Stimulated activated CD4-positive, alpha-beta T cell treated with anti-CD3 and anti-CD28 coated beads, Interleukin-4, amount 100 ng/mL, for 48 hours (primary cell): ENCODE data around the gene CACNB1.
"Not testable (repeated sequence)": the region's sequence is repeated elsewhere in the genome, so short reads cannot be mapped to it uniquely, and the experiment has no call there.

ENCODE experiments used
- DNase-seq, 2 donors: peaks; one replicate each; pipeline ENCODE4 v3.0.0-alpha.2; 2020; ENCODE audit warnings: low read depth in 2 of 2

CACNB1 gene

DNA sequence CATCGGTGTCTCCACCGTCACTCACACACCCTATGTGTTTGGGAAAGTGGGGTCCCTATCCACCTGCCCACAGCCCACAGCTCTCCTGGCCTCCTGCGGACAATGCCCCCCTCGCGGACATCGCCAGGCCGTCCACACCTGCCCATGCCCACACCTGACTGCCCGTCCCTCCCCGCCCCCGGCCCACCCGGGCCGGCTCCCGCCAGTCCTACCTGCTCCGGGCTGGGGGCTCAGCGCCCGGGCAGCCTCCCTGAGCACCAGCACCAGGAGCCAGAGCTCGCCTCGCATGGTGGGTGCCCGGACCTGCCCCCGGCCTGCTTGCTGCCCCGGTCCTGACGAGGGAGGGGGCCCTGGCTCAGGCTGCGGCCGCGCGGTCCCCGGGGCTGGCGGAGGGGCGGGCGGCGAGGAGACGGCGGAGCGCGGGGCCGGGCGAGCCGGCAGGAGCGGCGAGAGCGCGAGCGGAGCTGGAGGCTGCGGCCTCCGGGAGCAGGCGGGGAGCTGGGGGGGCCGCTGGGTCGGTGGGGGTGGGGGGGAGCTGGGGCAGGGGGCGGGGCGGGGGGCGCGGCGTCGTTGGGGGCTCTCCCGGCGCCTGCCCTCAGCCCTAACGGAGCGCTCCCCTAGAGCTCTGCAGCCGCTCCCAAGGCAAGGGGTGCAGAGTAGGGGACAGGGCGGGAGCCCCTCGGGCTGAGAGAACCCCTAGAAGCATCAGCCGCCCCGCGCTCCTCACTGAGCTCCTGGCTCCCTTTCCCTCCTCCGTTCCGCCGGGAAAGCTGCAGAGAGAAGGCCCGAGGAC, 46.1 kb downstream of the CACNB1 start, which contains the start of gene PLXDC1:
Gene PLXDC1, minus strand, starts transcription at position 488 of the 793 bp plus-strand sequence. Its CDS starts 200 bp downstream, at position 288.
- DNase-seq = no peak

DNA sequence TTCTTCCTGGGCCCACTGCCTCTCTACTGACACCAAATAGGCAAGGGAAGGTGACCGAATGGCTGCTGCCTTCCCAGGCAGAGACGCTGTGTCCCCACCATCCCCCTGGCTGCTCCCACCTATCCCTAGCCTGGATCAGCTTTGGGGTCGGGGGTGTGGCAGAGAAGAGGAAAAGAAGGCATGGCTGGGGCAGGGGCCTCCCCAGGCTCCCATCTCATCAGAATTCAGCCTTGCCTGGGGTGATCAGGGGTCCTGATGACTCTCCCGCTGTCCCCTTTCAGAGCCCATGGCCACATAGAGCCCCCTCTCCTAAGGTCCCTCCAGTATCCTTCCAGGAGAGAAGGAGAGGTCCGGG, 46.7 kb downstream of the CACNB1 start:
- no peak for DNase-seq

DNA sequence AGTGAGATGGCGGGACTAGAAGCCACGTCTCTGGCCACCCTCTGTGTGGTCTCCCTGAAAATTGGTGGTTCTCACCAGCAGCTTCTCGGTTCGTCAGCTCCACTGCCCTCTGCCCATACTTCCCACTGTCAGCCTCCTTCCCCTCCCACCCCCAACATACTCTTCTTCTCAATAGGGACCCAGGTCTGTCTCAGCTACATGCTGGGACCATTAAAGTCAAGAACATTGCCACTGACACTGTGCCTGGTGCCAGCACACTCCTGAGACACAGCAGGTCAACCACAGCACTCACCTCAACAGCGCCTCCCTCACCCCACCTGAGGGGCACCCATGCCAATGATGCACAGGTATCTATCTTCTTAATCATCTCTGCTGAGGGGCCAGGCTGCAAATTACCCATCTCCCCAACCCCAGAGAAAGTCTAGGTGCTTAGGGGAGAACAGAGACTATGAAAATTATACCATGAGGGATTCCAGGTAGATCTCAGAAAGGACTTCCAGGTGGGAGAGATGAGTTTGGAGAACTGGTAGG, 47.3 kb downstream of the CACNB1 start:
- DNase-seq = no peak

DNA sequence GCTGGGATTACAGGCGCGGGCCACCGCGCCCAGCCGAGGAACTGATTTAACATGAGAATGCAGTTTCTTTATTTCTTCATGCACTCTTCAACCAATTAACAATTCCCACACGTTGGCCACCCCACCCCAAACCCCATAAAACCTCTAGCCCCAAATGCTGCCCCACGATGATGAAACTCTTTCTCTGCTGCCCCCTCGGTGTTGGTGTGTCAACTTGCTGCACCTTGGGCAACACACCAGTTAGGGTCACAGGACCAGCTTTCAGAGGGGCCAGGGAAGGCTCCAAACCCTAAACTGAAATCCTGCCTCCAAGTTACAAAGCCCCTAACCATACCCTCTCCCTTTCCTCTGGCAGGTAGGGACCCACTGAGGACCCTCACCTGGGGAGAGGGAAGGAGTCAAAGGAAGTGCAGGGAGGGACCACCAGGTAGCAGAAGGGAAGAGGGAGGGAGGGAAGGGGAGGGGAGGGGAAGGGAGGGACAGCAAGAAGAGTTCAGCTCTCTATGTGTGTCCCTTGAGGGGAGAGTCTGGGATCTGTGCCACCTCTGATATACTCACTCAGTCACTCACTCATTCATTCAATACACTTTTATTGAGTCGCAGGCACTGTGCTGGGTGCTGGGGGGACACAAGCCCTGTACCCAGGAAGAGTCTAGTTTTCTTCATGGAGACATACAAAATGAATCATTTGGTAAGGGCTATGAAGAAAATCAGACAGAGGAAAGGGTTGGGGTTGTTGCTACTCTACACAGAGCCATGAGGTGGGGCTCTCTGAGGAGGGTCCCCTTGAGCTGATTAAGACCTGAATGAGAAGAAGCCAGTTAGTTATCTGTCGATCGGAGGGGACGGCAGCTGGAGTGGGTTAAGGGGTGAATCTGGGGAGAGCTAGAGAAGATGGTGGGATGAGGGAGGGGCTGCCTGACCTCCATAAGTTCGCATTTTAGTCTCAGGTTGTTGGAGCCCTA, 50.0 kb downstream of the CACNB1 start:
- no peak for DNase-seq

DNA sequence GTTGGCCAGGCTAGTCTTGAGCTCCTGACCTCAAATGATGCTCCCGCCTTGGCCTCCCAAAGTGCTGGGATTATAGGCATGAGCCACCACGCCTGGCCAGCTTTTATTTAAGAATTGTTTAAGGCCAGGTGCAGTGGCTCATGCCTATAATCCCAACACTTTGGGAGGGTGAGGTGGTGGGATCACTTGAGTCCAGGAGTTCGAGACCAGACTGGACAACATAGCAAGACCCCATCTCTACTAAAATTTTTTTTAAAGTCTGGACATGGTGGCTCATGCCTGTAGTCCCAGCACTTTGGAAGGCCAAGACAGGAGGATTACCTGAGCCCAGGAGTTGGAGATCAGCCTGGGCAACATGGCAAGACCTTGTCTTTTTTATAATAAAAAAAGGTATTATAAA, 51.2 kb downstream of the CACNB1 start:
- DNase-seq = no peak

DNA sequence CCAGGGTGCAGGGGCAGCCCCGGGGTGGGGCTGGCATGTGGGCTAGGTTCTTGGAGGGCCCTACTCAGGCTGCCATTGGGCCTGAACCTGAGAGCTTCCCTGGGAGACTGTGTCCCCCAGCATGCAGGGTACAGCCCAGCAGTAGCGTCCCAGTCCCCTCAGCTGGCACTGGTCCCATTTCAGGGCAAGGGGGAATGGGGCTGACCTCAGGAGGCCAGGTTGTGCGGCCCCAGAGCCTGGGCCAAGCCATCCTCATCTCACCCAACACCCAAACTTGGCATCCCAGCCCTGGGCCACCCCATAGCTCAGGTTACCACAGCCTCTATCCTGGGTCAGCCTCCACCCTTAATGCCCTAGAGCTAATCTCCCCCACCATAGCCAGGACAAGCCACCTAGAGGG, 52.3 kb downstream of the CACNB1 start:
- DNase-seq = no peak

DNA sequence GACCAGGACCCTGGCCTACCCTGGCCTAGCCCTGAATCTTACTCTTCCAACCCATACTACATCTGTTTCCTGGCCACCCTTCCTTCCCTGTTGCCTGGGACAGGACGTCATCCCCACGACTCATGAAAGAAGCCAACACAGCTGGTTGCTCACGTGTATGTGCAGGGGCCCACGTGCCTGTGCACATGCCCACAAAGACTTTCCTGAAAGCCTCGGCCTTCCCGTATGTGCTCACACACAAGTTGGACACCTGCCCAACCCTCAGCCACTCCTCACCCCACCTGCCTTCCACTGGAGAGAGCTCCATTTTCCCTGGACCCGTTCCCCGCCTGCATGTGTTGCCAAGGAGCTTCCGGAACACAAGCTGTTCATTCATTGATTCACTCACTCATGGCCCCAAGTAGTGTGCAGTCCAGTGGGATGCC, 53.0 kb downstream of the CACNB1 start:
- no peak for DNase-seq

DNA sequence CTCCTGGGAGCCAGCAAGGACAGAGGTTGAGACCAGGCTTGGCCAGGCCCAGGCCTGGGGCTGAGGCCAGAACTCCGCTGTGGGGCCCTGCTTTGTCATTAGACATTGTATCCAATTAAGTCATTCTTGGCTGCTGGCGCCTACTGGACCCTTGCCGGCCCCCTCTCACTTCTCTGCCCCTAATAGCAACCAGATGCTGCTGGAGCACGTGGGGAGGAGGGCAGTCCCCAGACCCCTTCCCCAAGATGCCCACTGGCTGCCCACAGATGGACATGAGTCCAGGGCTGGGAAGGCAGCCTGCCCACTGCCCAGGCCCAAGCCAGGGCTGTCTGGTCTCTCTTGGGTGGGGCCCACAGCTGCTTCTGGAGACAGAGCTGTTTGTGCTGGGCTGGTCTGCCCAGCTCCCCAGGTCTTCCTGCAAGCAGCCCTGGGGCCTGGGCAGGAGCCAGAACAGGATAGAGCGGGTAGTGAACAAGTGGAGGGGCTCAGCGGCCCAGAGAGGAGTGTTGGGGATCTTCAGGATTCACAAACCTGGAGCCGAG, 53.8 kb downstream of the CACNB1 start:
- no peak for DNase-seq

DNA sequence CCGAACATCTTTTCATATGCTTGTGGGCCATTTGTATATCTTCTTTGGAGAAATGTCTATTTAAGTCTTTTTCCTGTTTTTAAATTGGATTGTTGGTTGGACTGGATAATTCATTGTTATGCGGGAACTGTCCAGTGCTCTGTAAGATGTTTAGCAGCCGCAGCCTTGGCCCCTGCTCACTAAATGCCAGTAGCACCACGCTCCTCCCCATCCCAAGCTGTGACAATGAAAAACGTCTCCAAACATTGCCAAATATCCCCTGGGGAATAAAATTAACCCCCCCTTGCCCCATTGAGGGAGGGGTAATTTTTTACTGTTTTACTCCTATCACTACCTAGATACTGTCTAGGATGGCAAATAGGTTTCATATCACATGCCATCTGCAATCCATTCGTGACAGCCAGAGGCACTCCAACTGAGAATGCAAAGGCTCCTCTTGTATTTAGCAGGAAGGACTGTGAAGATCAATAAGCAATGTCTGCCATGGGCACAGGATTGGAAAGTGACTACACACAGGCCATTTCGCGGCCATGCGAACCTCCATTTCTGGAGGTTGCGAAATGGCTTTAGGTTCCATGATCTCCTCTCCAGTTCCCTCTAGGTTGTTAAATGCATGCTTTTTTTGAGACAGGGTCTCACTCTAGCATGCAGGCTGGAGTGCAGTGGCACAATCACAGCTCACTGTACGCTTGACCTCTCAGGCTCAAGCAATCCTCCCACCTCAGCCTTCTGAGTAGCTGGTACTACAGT, 55.4 kb downstream of the CACNB1 start:
- no peak for DNase-seq

DNA sequence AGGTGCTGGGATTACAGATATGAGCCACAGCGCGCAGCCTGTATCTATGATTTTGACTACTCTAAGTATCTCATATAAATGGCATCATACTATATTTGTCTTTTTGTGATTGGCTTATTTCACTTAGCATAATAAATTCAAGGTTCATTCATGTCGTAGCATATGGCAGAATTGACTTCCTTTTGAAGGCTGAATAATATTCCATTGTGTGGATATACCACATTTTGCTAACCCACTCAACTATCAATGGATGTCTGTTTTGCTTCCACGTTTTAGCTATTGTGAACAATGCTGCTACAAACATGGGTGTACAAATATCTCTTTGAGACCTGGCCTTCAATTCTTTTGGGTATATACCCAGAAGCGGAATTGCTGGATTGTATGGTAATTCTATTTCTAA, 56.2 kb downstream of the CACNB1 start:
- DNase-seq = no peak

DNA sequence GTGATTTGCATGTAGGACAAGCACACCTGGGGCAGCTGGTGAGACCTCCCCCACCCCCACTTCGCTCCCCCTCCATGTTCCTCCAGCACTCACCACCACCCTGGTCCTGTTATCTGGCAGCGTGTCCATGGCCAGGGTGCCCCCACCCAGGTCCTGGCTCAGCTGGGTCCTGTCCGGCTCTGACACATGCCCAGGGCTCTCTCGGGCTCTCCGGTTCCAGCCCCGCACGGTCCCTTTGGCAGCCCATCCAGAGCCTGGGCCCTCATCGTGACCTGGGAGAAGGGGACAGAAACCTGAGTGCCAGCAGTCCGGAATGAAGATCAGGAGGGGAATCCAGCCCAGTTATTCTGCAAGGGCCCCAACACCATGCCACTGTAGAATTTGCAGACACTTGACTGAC, 57.9 kb downstream of the CACNB1 start:
- no peak for DNase-seq

DNA sequence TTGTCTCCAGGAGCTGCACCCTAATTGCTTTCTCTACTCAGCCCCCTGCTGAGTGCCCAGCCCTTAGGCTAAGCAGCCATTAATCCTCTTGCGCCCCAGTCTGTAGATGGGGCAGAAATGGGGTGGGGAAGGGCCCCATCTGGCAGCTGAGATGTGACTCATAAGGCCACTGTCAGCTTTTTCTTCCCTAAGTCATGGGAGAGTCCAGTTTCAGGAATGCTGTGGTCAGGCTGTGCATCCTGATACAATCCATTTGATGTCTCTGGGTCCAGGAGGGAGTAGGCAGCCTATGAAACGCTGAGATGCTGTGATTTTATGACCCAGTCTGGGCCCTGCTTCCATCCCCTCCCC, 58.3 kb downstream of the CACNB1 start:
- DNase-seq = no peak

DNA sequence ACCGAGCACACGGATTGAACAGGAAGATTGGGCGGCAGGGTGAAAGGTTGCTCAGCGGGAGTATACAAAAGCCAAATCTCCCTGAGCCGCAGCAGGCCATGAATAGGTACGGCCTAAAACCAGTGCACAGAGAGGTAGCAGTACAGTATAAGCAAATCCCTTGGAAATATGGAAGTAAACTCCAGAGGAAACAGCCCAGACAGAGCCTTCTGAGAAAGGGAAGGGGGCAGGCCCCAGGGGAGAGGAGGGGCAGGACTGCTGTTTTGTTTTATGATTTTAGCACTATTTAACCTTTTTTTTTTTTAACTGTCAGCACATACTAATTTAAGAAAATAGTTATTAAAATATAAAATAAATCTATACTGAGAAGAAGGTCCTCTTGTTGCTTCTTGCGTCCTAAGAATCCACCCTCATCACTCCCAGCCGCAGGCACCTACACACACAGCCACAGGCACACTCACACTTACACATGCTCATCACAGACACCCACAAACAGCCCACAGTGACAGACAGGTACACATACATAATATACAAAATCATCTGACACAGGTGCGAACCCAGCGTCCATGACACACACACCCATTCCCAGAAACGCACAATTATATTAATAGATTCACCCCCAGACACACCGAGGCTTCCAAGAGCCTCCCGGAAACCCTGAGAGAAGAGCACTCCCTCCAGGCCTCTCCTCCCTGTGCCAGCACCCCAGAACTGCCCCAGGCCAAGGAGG, 58.9 kb downstream of the CACNB1 start:
- no peak for DNase-seq

DNA sequence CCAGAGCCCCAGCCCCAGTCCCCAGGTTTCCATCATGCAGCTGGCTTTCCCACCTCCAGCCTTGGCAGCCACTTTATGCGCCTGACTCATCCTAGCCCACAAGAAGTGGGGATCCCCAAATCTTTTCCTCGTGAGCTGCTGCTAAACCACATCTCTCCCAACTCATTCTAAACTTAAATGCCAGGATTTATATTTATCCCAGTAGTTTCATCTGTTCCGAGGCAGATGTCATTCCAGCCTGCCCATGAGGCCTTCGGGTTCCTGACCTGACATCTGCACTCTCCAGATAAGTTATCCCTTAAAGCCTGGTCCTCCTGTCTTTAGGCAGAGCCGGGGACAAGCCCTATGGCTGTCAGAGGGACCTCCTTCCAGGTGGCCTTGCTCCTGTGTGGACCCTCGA, 62.6 kb downstream of the CACNB1 start:
- no peak for DNase-seq

DNA sequence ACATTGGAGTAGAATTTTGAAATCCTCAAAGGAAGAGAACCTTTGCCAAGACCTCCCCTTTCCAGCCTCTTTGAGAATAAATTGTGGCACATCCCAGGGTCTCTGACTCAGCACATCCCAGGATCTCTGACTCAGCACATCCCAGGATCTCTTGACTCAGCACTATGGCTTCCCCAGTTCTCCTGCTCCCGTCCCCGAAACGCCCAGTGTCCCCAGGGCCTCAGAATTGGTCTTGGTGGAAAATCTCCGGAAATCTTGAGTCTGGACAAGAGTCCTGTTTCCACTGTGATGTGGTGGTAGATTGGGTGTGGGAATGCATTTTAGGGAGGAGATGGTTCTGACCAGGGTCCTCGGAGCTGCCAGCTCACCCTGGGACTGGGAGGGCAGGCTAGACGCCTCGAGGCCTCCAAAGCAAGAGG, 65.3 kb downstream of the CACNB1 start:
- no peak for DNase-seq

DNA sequence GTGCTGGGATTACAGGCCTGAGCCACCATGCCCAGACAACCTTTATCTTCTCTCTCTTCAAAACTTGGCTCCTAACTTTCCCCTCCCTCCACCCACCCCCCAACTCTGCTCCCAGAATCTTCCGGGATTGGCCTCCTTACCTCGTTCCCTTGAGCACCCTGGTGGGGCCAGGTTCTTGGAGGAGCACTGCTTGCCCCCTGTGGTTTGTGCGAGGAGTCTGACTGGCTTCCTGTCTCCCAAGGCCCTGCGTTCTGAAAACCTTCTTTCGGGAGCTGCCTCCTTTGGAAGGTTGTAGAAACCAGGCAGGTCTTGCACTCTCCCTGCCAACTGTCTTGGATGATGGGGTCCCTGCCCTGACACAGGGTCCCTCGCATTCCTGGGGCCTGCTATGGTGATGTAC, 65.9 kb downstream of the CACNB1 start:
- no peak for DNase-seq

DNA sequence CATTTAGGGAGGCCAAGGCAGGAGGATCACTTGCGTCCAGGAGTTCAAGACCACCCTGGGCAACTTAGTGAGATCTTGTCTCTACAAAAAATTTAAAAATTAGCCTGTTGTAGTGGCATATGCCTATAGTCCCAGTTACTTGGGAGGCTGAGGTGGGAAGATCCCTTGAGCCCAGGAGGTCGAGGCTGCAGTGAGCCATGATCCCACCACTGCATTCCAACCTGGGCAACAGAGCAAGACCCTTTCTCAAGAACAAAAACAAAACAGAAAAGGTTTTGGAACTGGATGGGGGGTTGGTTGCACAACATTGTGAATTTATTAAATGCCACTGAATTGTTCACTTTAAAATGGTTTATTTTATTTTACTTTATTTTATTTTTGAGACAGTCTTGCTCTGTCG, 67.3 kb downstream of the CACNB1 start:
- no peak for DNase-seq

DNA sequence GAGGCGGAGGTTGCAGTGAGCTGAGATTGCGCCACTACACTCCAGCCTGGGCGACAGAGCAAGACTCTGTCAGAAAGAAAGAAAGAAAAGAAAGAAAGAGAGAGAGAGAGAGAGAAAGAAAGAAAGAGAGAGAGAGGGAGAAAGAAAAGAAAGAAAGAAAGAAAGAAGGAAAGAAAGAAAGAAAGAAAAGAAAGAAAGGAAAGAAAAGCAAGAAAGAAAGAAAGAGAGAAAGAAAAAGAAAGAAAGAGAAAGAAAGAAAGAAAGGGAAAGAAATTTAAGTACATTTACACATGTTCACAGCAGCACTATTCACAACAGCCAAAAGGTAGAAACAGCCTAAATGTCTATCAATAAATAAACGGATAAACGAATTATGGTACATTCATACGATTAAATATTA, 67.9 kb downstream of the CACNB1 start:
- DNase-seq = not testable (repeated sequence)

DNA sequence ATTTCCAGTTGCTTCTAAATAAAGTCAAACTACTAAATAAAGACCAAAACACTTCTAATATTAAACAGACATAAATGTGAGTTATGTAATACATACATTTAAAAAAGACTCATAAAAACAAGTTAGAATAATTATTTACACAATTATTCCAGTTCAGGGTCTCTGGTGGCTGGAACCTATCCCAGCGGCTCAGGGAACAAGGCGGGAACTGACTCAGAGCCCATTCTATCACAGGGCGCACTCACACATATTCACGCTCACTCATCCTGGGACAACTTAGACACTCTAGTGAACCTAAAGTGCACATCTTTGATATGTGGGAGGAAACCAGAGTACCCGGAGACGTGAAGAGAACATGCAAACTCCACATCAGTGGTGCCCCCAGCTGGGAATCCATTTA, 71.0 kb downstream of the CACNB1 start:
- DNase-seq = no peak

DNA sequence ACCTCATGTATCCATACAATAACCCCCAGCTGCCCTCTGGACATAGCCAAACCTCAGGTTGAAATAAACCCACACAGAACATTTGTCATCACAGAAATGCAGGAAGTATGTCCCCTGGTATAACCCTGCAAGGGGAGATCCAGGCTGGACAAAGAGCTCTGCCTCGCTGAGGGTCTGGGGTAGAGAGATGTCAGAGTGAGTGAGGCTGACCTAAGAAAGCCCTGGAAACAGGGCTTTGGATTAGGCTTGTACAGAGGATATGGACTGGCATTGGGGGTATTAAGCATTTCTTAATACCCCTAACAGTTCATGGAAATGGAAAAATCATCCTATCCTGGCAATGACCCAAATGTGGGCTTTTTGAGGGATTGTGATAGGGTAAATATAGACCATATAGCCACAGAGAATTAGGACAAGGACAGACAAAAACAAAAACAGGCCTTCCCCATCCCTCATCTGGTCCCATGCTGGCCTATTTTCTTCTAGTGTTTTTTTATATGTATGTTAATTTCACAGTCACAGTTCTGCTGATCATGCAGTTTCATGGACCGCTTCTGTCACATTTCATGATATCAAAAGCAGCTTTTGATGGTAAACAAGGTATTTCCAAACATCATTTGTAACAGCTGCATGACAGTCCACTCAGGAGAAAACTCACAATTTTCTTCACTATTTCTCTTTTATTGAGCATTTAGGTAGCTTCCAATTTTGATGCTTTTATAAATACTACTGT, 72.2 kb downstream of the CACNB1 start:
- no peak for DNase-seq
